OCI-LY7 (cell line): ENCODE data around the gene CACNA1D. TPM values are rescaled to one million over a fixed set of nuclear protein-coding genes. Genes with fewer than 3 reads are reported as not detected.

Experiments
- BruUV-seq: library from RNA; stranded (reverse); fragments of 400-500 nt; replicated peaks from 2 replicates; lab custom pipeline; 2021; lab: Mats Ljungman, UMichigan
- CTCF ChIA-PET: fragments of 300-600 bp; sonication (Branson Sonifier 250); formaldehyde crosslinking; loops from one replicate; lab custom pipeline; 2022; ENCODE audit warnings: antibody characterized with exemption; ENCODE audit not compliant: unreplicated experiment; lab: Charles Lee
- POLR2A ChIA-PET: fragments of 300-600 bp; sonication (Branson Sonifier 250); formaldehyde crosslinking; loops from one replicate; lab custom pipeline; 2022; ENCODE audit warnings: antibody characterized with exemption; lab: Charles Lee
- DNase-seq: peaks from one replicate; pipeline ENCODE4 v3.0.0-alpha.2; 2015; ENCODE audit warnings: low spot score
- H2AFZ ChIP-seq: fragments of 200-600 bp; sonication (generic), shearing (Covaris generic); 2 replicates; pipeline ENCODE4 v1.6.1; 2014; ENCODE audit warnings: mild to moderate bottlenecking, antibody characterized with exemption, low read length, moderate library complexity
- H3K27ac ChIP-seq: fragments of 200-600 bp; sonication (generic); 2 replicates; pipeline ENCODE4 v1.5.1; 2014; ENCODE audit warnings: mixed run types, low read depth, mild to moderate bottlenecking, moderate library complexity, low read length, inconsistent platforms; ENCODE audit not compliant: poor library complexity, severe bottlenecking
- H3K36me3 ChIP-seq: fragments of 200-600 bp; sonication (generic); 2 replicates; pipeline ENCODE4 v1.6.1; 2014; ENCODE audit warnings: mild to moderate bottlenecking, antibody characterized with exemption, low read length, moderate library complexity, mixed read lengths; ENCODE audit not compliant: insufficient read depth
- H3K4me1 ChIP-seq: fragments of 200-600 bp; sonication (generic); 2 replicates; pipeline ENCODE4 v1.5.1; 2014; ENCODE audit warnings: mild to moderate bottlenecking, low read length; ENCODE audit not compliant: insufficient read depth, poor library complexity, severe bottlenecking
- H3K4me2 ChIP-seq: fragments of 200-600 bp; sonication (generic); 2 replicates; pipeline ENCODE4 v1.6.1; 2014; ENCODE audit warnings: mild to moderate bottlenecking, low read length
- H3K4me3 ChIP-seq: fragments of 200-600 bp; sonication (generic); 2 replicates; pipeline ENCODE4 v1.5.1; 2014; ENCODE audit warnings: mild to moderate bottlenecking, low read depth, low read length; ENCODE audit not compliant: poor library complexity, severe bottlenecking
- H3K79me2 ChIP-seq: fragments of 200-600 bp; sonication (generic); 2 replicates; pipeline ENCODE4 v1.6.1; 2016; ENCODE audit warnings: low read depth, mild to moderate bottlenecking, low read length, moderate library complexity, mixed read lengths; ENCODE audit not compliant: insufficient read depth
- H3K9me2 ChIP-seq: fragments of 200-600 bp; sonication (generic); 2 replicates; pipeline ENCODE4 v1.6.1; 2016; ENCODE audit warnings: mild to moderate bottlenecking, low read length, mixed read lengths; ENCODE audit not compliant: insufficient read depth
- H3K9me3 ChIP-seq: fragments of 200-600 bp; sonication (generic); 2 replicates; pipeline ENCODE4 v1.6.1; 2014; ENCODE audit warnings: mild to moderate bottlenecking, mixed run types, low read length, mixed read lengths
- H4K20me1 ChIP-seq: fragments of 200-600 bp; sonication (generic); 2 replicates; pipeline ENCODE4 v1.6.1; 2014; ENCODE audit warnings: mild to moderate bottlenecking, antibody characterized with exemption, low read length, moderate library complexity, mixed read lengths; ENCODE audit not compliant: insufficient read depth
- EZH2phosphoT487 ChIP-seq: fragments of 200-600 bp; sonication (generic); IDR thresholded peaks from 2 replicates; pipeline ENCODE4 v1.6.1; 2018; ENCODE audit warnings: low read depth, borderline replicate concordance, mild to moderate bottlenecking, mixed run types, antibody characterized with exemption, low read length, moderate library complexity, mixed read lengths
- intact Hi-C: fragments of 100-400 bp; cut with micrococcal nuclease; formaldehyde crosslinking; loops from one replicate; pipeline ENCODE4 v1.10.0; 2022; ENCODE audit not compliant: unreplicated experiment
- total RNA-seq, 2 experiments: library from RNA; depleted of rRNA in 1 of 2; stranded (reverse); fragments of >200 nt in 1 of 2; shearing (Covaris generic) in 1 of 2; gene quantifications; 2 replicates each; pipeline ENCODE4 v1.2.3, GENCODE V29; 2014 to 2022
- TF ChIP-seq, protein P1 (sequence below): fragments of 200-600 bp; sonication (generic); conservative IDR thresholded peaks from 2 replicates; pipeline ENCODE4 v1.5.1; 2014; ENCODE audit warnings: mild to moderate bottlenecking, antibody characterized with exemption, low read length, moderate library complexity, mixed read lengths

The CACNA1D gene
- total RNA-seq, 2 experiments from 2014 or later, result 0.42 TPM; not detected in 1

- no peak overlapping the region for H3K4me3 ChIP-seq
- BruUV-seq, result no TSS peak
- H3K36me3 ChIP-seq, result no peaks in the 10 kb centered on the region
- no peak for DNase-seq
- H3K4me1 ChIP-seq, result no peaks in the 10 kb centered on the region
- H2AFZ ChIP-seq, result no peak overlapping the region
- POLR2A ChIA-PET, result interaction anchor here (0.7 kb wide), 1 partner anchor 202 kb away, joined by 3 read pairs; no protein-coding TSS in a partner anchor
- H3K9me2 ChIP-seq, result no peaks in the 10 kb centered on the region
- no peaks in the 10 kb centered on the region for H3K9me3 ChIP-seq
- H3K79me2 ChIP-seq, result no peaks in the 10 kb centered on the region
- H3K27ac ChIP-seq, result no peak overlapping the region
- CTCF ChIA-PET, result no interaction called here
- H4K20me1 ChIP-seq, result no peaks in the 10 kb centered on the region
- intact Hi-C loops, result no loop called here
- no peak overlapping the region for H3K4me2 ChIP-seq
- TF ChIP-seq, protein P1, sequence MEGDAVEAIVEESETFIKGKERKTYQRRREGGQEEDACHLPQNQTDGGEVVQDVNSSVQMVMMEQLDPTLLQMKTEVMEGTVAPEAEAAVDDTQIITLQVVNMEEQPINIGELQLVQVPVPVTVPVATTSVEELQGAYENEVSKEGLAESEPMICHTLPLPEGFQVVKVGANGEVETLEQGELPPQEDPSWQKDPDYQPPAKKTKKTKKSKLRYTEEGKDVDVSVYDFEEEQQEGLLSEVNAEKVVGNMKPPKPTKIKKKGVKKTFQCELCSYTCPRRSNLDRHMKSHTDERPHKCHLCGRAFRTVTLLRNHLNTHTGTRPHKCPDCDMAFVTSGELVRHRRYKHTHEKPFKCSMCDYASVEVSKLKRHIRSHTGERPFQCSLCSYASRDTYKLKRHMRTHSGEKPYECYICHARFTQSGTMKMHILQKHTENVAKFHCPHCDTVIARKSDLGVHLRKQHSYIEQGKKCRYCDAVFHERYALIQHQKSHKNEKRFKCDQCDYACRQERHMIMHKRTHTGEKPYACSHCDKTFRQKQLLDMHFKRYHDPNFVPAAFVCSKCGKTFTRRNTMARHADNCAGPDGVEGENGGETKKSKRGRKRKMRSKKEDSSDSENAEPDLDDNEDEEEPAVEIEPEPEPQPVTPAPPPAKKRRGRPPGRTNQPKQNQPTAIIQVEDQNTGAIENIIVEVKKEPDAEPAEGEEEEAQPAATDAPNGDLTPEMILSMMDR, result no peak
- no peak for TF ChIP-seq EZH2phosphoT487
These were observed 300.2 kb downstream of the CACNA1D start for GRCh38 chr3:53794597-53794996.

DNA sequence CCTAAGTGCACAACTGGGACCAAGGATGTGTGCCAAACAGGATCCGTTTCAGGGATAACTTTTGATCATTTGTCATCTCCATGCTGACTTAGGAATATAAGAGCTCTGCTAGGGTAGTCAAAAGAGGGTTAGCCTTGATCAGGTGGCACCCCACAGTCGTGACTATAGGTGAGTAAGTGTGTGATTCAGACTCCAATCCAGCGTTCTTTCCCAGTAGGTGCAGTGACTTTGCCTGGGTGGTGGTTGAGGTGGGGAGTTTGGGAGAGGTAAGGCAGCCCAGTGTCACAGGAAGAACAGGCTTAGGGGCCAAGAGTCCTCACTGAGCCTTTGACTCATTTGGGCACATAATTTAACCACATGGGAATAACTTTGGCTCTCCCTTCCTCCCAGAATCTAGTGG is 300.8 kb downstream of the CACNA1D start:
- TF ChIP-seq, protein P1, result no peak
- TF ChIP-seq EZH2phosphoT487, result no peak
- no TSS peak for BruUV-seq
- no peaks in the 10 kb centered on the region for H3K9me2 ChIP-seq
- ChIA-PET POLR2A (interaction anchor here (0.7 kb wide), 1 partner anchor 202 kb away, joined by 3 read pairs; no protein-coding TSS in a partner anchor), CTCF (no interaction called here)
- no peak overlapping the region for H3K27ac ChIP-seq
- no peak overlapping the region for H3K4me2 ChIP-seq
- H3K79me2 ChIP-seq, result no peaks in the 10 kb centered on the region
- H3K4me3 ChIP-seq, result no peak overlapping the region
- H3K4me1 ChIP-seq, result no peaks in the 10 kb centered on the region
- H3K36me3 ChIP-seq, result no peaks in the 10 kb centered on the region
- no peaks in the 10 kb centered on the region for H4K20me1 ChIP-seq
- no peak for DNase-seq
- intact Hi-C loops, result no loop called here
- no peak overlapping the region for H2AFZ ChIP-seq
- H3K9me3 ChIP-seq, result no peaks in the 10 kb centered on the region

DNA sequence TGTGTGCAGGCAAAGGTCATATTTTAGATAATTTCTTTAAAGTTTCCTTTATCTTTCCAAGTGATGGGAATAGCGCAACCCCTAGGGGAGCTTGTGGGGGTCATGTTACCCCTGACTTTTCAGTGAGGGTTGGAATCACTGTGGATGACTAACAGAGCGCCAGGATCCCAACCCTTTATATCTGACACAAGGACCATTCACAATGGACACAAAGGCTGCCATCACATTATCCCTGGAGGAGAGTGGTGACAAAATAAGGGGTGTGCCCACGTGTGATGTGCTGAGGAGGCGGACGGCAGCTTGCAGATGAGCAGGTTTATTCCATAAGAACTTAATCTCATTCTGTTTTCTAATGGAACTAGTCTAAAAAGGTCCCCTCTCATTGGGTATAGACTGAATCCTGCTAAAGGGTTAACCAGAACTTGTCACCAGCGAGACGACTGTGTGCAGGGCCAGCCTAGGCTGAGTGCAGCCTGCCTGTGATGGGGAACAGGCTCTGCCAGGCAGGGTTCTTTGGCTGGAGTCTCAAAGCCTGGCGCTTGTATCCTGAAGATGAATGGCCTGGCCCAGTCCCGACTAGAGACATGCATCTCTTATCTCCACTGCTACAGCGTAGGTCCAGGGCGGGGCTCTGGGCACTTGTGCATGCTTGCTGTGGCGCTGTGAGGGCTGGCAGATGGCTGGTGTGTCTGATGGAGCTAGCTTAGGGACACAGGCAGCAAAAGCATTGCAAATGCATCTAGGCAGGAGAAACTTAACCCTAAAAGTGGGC is 301.6 kb downstream of the CACNA1D start:
- intact Hi-C loops, result no loop called here
- ChIA-PET POLR2A (no interaction called here), CTCF (no interaction called here)
- Histone ChIP-seq H3K36me3 (no peaks in the 10 kb centered on the region), H3K4me3 (no peak overlapping the region), H2AFZ (no peak overlapping the region), H3K79me2 (no peaks in the 10 kb centered on the region), H3K4me1 (no peaks in the 10 kb centered on the region), H3K9me2 (no peaks in the 10 kb centered on the region), H4K20me1 (no peaks in the 10 kb centered on the region), H3K27ac (no peak overlapping the region), H3K9me3 (no peaks in the 10 kb centered on the region), H3K4me2 (no peak overlapping the region)
- no peak for DNase-seq
- TF ChIP-seq EZH2phosphoT487, result no peak
- TF ChIP-seq, protein P1, result no peak
- no TSS peak for BruUV-seq
